GM19324 (cell line): ENCODE measurements around the gene C11orf97.
A peak's percentile ranks its signal among the peaks of the same experiment; 100 is the strongest.
"Not testable (repeated sequence)": the region's sequence is repeated elsewhere in the genome, so short reads cannot be mapped to it uniquely, and the experiment has no call there.

Experiments used
- ATAC-seq: cut with Tn5 transposase; IDR thresholded peaks from one replicate; pipeline ENCODE4 v1.9.1; 2021; ENCODE audit warnings: mild to moderate bottlenecking, moderate library complexity; ENCODE audit not compliant: unreplicated experiment, low FRiP score

Gene C11orf97

GRCh38 chr11:94511932-94512781, at the start of gene C11orf97:
C11orf97 (plus strand) TSS chr11:94512461; CDS start chr11:94512529, 68 bp downstream.
- ATAC-seq, result peak; percentile 97

- peak; percentile 64 for ATAC-seq
These were observed 42.8 kb upstream of the C11orf97 start for GRCh38 chr11:94469416-94469815.

GRCh38 chr11:94472916-94473799, 39.1 kb upstream of the C11orf97 start:
- peak; percentile 88 for ATAC-seq

GRCh38 chr11:94477624-94478023, 34.6 kb upstream of the C11orf97 start:
- no peak for ATAC-seq

- no peak for ATAC-seq
These were observed 30.9 kb upstream of the C11orf97 start for GRCh38 chr11:94481342-94481741.

GRCh38 chr11:94486068-94486467, 26.2 kb upstream of the C11orf97 start:
- no peak for ATAC-seq

- peak; percentile 100 for ATAC-seq
These were observed 18.8 kb upstream of the C11orf97 start, which contains the start of the genes ANKRD49 and MRE11 for GRCh38 chr11:94493281-94494125. ANKRD49 (plus strand) TSS chr11:94493984; CDS start chr11:94496694, 2,710 bp downstream. MRE11 (minus strand) TSS chr11:94493844; CDS start chr11:94492801, 1,043 bp downstream.

GRCh38 chr11:94494126-94494680, 18.1 kb upstream of the C11orf97 start:
- ATAC-seq, result peak; percentile 74

GRCh38 chr11:94500181-94500580, 12.1 kb upstream of the C11orf97 start:
- no peak for ATAC-seq

GRCh38 chr11:94501522-94501921, 10.7 kb upstream of the C11orf97 start:
- no peak for ATAC-seq

GRCh38 chr11:94504689-94505293, 7.5 kb upstream of the C11orf97 start:
- no peak for ATAC-seq

- ATAC-seq, result not testable (repeated sequence)
These were observed 5.7 kb upstream of the C11orf97 start for GRCh38 chr11:94506513-94506912.

- no peak for ATAC-seq
These were observed 4.8 kb upstream of the C11orf97 start for GRCh38 chr11:94507485-94507884.

- no peak for ATAC-seq
These were observed 830 bp downstream of the C11orf97 start for GRCh38 chr11:94513091-94513490.

- no peak for ATAC-seq
These were observed 3.1 kb downstream of the C11orf97 start for GRCh38 chr11:94515398-94515797.

- no peak for ATAC-seq
These were observed 4.5 kb downstream of the C11orf97 start for GRCh38 chr11:94516725-94517124.

GRCh38 chr11:94518300-94518699, 6.0 kb downstream of the C11orf97 start:
- ATAC-seq, result no peak

GRCh38 chr11:94519478-94520084, 7.3 kb downstream of the C11orf97 start:
- ATAC-seq, result no peak

GRCh38 chr11:94521684-94522083, 9.4 kb downstream of the C11orf97 start:
- no peak for ATAC-seq
